ENCODE measurements around the gene CEND1. TPM values are rescaled to one million over a fixed set of nuclear protein-coding genes. Genes with fewer than 3 reads are reported as not detected.

The CEND1 gene
- total and polyA plus RNA-seq, 8 donors: 0.23 TPM; not detected in 7

DNA sequence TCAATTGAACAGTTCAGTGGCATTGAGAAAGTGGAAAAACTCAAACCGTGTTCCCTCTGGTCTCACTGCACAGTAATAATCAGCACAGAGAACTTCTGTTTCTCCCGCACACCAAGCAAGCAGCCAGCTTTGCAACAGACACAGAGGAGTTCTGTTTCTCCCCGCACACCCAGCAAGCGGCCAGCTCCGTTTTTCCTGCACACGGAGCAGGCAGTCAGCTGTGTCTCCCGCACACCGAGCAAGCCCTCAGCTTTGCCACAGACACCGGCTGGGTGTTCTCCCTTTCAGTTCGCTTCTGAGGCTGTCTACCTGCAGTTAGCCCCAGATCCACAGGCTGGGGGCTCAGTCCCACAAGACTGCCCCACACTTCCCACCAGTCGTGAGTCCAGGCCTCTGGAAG is 52.5 kb downstream of the CEND1 start:
- Histone ChIP-seq H3K27me3 (peaks cover 0 to 14% (median 0%) of the 10 kb centered on the region in 3 donors), H3K4me3 (no peak overlapping the region), H3K4me1 (peaks cover 0 to 6% (median 0%) of the 10 kb centered on the region in 4 donors), H3K36me3 (no peaks in the 10 kb centered on the region), H3K9me3 (no peaks in the 10 kb centered on the region), H3K27ac (no peak overlapping the region)
- intact Hi-C loops (cut with DNase I; ENCODE audit: low total_unique reads): no loop called here
- 29 to 47% (median 42%) methylated on average over 9 to 11 of the region's 11 CpGs for WGBS, 5 donors
- TF ChIP-seq EP300 (IDR thresholded peaks at IDR 0.05) (no peak), POLR2AphosphoS5 (IDR thresholded peaks at IDR 0.05) (no peak), POLR2A (IDR thresholded peaks at IDR 0.05) (no peak)
- TF ChIP-seq, protein P1, sequence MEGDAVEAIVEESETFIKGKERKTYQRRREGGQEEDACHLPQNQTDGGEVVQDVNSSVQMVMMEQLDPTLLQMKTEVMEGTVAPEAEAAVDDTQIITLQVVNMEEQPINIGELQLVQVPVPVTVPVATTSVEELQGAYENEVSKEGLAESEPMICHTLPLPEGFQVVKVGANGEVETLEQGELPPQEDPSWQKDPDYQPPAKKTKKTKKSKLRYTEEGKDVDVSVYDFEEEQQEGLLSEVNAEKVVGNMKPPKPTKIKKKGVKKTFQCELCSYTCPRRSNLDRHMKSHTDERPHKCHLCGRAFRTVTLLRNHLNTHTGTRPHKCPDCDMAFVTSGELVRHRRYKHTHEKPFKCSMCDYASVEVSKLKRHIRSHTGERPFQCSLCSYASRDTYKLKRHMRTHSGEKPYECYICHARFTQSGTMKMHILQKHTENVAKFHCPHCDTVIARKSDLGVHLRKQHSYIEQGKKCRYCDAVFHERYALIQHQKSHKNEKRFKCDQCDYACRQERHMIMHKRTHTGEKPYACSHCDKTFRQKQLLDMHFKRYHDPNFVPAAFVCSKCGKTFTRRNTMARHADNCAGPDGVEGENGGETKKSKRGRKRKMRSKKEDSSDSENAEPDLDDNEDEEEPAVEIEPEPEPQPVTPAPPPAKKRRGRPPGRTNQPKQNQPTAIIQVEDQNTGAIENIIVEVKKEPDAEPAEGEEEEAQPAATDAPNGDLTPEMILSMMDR (IDR thresholded peaks at IDR 0.05): no peak
- peak in 1 of 2 donors; percentile 16 for DNase-seq

Small RNAs within 50 kb of the gene (small RNA-seq; reads per million reads assigned to genes)
- 0 reads per million in 4 donors for gene SNORA52

Other genes with a start within 250 kb of the CEND1 start
- gene LMNTD2, start 229.4 kb downstream of the CEND1 start, total RNA-seq: 10 to 100 TPM in 3 of 5 donors, 1 to 10 TPM in 1, under 1 TPM in 1; 0.55 to 92.7 (median 12.8) TPM
- 1 to 10 TPM; 6.3 to 9.2 (median 7.2) TPM for gene LMNTD2, start 229.4 kb downstream of the CEND1 start, polyA plus RNA-seq
- 100 to 1,000 TPM in 2 of 5 donors, 10 to 100 TPM in 3; 16.7 to 330 (median 86.6) TPM for gene RASSF7, start 229.1 kb downstream of the CEND1 start, total RNA-seq
- 100 to 1,000 TPM in 2 of 3 donors, 10 to 100 TPM in 1; 73.0 to 121 (median 103) TPM for gene RASSF7, start 229.1 kb downstream of the CEND1 start, polyA plus RNA-seq
- gene PHRF1, start 213.6 kb downstream of the CEND1 start, total RNA-seq: 10 to 100 TPM; 17.5 to 60.8 (median 29.9) TPM
- 10 to 100 TPM in 1 of 3 donors, 1 to 10 TPM in 2; 7.9 to 14.8 (median 9.4) TPM for gene PHRF1, start 213.6 kb downstream of the CEND1 start, polyA plus RNA-seq
- gene IRF7, start 174.1 kb downstream of the CEND1 start, total RNA-seq: 10 to 100 TPM in 4 of 5 donors, 1 to 10 TPM in 1; 5.7 to 49.1 (median 22.5) TPM
- 10 to 100 TPM; 33.0 to 43.8 (median 40.8) TPM for gene IRF7, start 174.1 kb downstream of the CEND1 start, polyA plus RNA-seq
- 10 to 100 TPM in 1 of 5 donors, 1 to 10 TPM in 4; 2.7 to 92.1 (median 5.5) TPM for gene CDHR5, start 165.1 kb downstream of the CEND1 start, total RNA-seq
- 1 to 10 TPM in 1 of 3 donors, under 1 TPM in 2; 0.38 to 2.2 (median 0.92) TPM for gene CDHR5, start 165.1 kb downstream of the CEND1 start, polyA plus RNA-seq
- 1 to 10 TPM in 1 of 5 donors, not detected in 4; 3.1 TPM for gene SCT, start 162.9 kb downstream of the CEND1 start, total RNA-seq
- under 1 TPM in 1 of 3 donors, not detected in 2; 0.95 TPM for gene SCT, start 162.9 kb downstream of the CEND1 start, polyA plus RNA-seq
- gene DRD4, start 152.8 kb downstream of the CEND1 start, total RNA-seq: not detected
- 1 to 10 TPM in 1 of 3 donors, under 1 TPM in 2; 0.19 to 1.7 (median 0.50) TPM for gene DRD4, start 152.8 kb downstream of the CEND1 start, polyA plus RNA-seq
- 100 to 1,000 TPM in 1 of 5 donors, 10 to 100 TPM in 4; 12.3 to 111 (median 29.4) TPM for gene DEAF1, start 94.9 kb downstream of the CEND1 start, total RNA-seq
- 10 to 100 TPM; 41.4 to 51.8 (median 45.1) TPM for gene DEAF1, start 94.9 kb downstream of the CEND1 start, polyA plus RNA-seq
- gene TMEM80, start 94.3 kb downstream of the CEND1 start, total RNA-seq: 10 to 100 TPM in 4 of 5 donors, 1 to 10 TPM in 1; 4.9 to 46.5 (median 21.5) TPM
- gene TMEM80, start 94.3 kb downstream of the CEND1 start, polyA plus RNA-seq: 10 to 100 TPM in 2 of 3 donors, 1 to 10 TPM in 1; 9.0 to 30.8 (median 18.1) TPM
- gene EPS8L2, start 83.9 kb downstream of the CEND1 start, total RNA-seq: 100 to 1,000 TPM in 4 of 5 donors, 10 to 100 TPM in 1; 45.0 to 617 (median 306) TPM
- gene EPS8L2, start 83.9 kb downstream of the CEND1 start, polyA plus RNA-seq: 100 to 1,000 TPM in 1 of 3 donors, 10 to 100 TPM in 2; 91.5 to 190 (median 96.2) TPM
- gene TALDO1, start 42.6 kb downstream of the CEND1 start, total RNA-seq: 100 to 1,000 TPM in 4 of 5 donors, 10 to 100 TPM in 1; 85.9 to 258 (median 175) TPM
- gene TALDO1, start 42.6 kb downstream of the CEND1 start, polyA plus RNA-seq: 100 to 1,000 TPM; 139 to 214 (median 208) TPM
- 10 to 100 TPM in 4 of 5 donors, 1 to 10 TPM in 1; 9.9 to 68.1 (median 13.4) TPM for gene GATD1, start 12.6 kb downstream of the CEND1 start, total RNA-seq
- 10 to 100 TPM; 21.0 to 63.2 (median 24.7) TPM for gene GATD1, start 12.6 kb downstream of the CEND1 start, polyA plus RNA-seq
- 1 to 10 TPM in 4 of 5 donors, not detected in 1; 5.5 to 9.8 (median 7.4) TPM for gene SLC25A22, start 8.2 kb upstream of the CEND1 start, total RNA-seq
- gene SLC25A22, start 8.2 kb upstream of the CEND1 start, polyA plus RNA-seq: 10 to 100 TPM; 10.1 to 11.9 (median 11.8) TPM
- gene PIDD1, start 15.1 kb upstream of the CEND1 start, total RNA-seq: 100 to 1,000 TPM in 1 of 5 donors, 10 to 100 TPM in 3, 1 to 10 TPM in 1; 5.9 to 503 (median 57.1) TPM
- gene PIDD1, start 15.1 kb upstream of the CEND1 start, polyA plus RNA-seq: 10 to 100 TPM; 20.5 to 25.6 (median 25.5) TPM
- gene RPLP2, start 19.9 kb upstream of the CEND1 start, total RNA-seq: 1,000 to 10,000 TPM in 1 of 5 donors, 100 to 1,000 TPM in 4; 360 to 5,956 (median 454) TPM
- gene RPLP2, start 19.9 kb upstream of the CEND1 start, polyA plus RNA-seq: 1,000 to 10,000 TPM; 1,397 to 2,170 (median 1,669) TPM
- 100 to 1,000 TPM in 3 of 5 donors, 10 to 100 TPM in 2; 33.4 to 385 (median 139) TPM for gene PNPLA2, start 28.8 kb upstream of the CEND1 start, total RNA-seq
- gene PNPLA2, start 28.8 kb upstream of the CEND1 start, polyA plus RNA-seq: 10 to 100 TPM; 41.7 to 85.1 (median 77.8) TPM
- gene CRACR2B, start 37.8 kb upstream of the CEND1 start, total RNA-seq: 100 to 1,000 TPM in 4 of 5 donors, 10 to 100 TPM in 1; 12.7 to 556 (median 165) TPM
- 100 to 1,000 TPM; 105 to 133 (median 119) TPM for gene CRACR2B, start 37.8 kb upstream of the CEND1 start, polyA plus RNA-seq
- 100 to 1,000 TPM; 103 to 293 (median 157) TPM for gene CD151, start 42.9 kb upstream of the CEND1 start, total RNA-seq
- gene CD151, start 42.9 kb upstream of the CEND1 start, polyA plus RNA-seq: 100 to 1,000 TPM in 2 of 3 donors, 10 to 100 TPM in 1; 66.7 to 262 (median 206) TPM
- 100 to 1,000 TPM in 1 of 5 donors, 10 to 100 TPM in 4; 13.8 to 407 (median 63.4) TPM for gene POLR2L, start 52.4 kb upstream of the CEND1 start, total RNA-seq
- 100 to 1,000 TPM; 130 to 160 (median 152) TPM for gene POLR2L, start 52.4 kb upstream of the CEND1 start, polyA plus RNA-seq
- gene TSPAN4, start 52.8 kb upstream of the CEND1 start, total RNA-seq: 100 to 1,000 TPM in 1 of 5 donors, 10 to 100 TPM in 4; 20.5 to 116 (median 29.7) TPM
- gene TSPAN4, start 52.8 kb upstream of the CEND1 start, polyA plus RNA-seq: 10 to 100 TPM; 10.5 to 29.8 (median 26.4) TPM
- 100 to 1,000 TPM in 1 of 5 donors, 10 to 100 TPM in 4; 35.4 to 121 (median 78.6) TPM for gene CHID1, start 120.7 kb upstream of the CEND1 start, total RNA-seq
- gene CHID1, start 120.7 kb upstream of the CEND1 start, polyA plus RNA-seq: 10 to 100 TPM; 40.9 to 46.4 (median 42.3) TPM
- 100 to 1,000 TPM in 2 of 5 donors, 10 to 100 TPM in 3; 30.3 to 350 (median 64.5) TPM for gene AP2A2, start 135.8 kb upstream of the CEND1 start, total RNA-seq
- gene AP2A2, start 135.8 kb upstream of the CEND1 start, polyA plus RNA-seq: 10 to 100 TPM; 15.0 to 19.1 (median 18.1) TPM
- 100 to 1,000 TPM in 2 of 5 donors, 10 to 100 TPM in 2, under 1 TPM in 1; 0.29 to 215 (median 84.4) TPM for gene MUC6, start 246.6 kb upstream of the CEND1 start, total RNA-seq
- gene MUC6, start 246.6 kb upstream of the CEND1 start, polyA plus RNA-seq: 100 to 1,000 TPM in 2 of 3 donors, 10 to 100 TPM in 1; 80.3 to 170 (median 150) TPM

Data from stomach (tissue), 9 donors.